ENCODE data around the gene UNC13D. TPM values are rescaled to one million over a fixed set of nuclear protein-coding genes. Genes with fewer than 3 reads are reported as not detected.

The UNC13D gene
- total RNA-seq, 1 experiment from 2014 or later: 12.7 TPM

DNA sequence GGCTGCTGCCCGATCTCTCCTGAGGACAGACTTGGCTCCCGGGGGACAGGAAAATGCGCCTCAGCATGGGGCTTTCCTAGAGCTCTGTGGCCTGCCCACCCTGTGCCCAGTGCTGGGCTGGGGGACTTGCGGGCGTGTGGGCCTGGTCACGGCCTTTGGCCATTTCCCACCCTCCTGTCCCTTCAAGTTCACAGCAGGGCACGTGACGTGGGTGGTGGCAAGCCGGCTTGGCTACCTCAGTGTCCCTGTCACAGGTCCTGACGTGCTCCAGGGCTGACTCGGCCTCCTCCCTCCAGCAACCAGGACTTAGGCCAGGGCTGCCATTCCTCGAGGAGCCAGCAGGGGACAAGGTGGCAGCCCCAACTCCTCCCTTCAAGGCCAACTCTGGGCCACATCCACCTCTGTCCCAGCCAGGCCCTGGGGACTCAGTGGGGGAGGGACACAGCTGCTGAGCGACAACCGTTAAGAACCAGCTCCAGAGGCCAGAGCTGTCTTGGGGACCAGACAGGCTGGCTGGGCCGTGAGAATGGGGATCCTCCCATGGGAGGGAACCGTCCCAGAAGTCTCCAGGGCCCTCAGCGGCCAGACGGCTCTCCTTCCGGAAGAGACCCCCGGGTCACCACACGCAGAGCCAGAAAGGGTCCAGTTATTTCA lies 981 bp upstream of the UNC13D start:
- no peak overlapping the region for H3K4me3 ChIP-seq (ENCODE audit: low read depth in 2 of 2, low read length in 2 of 2)
- DNase-seq (ENCODE audit: low read depth, low spot score): peak; percentile 47
- H3K36me3 ChIP-seq (ENCODE audit: control insufficient read depth, insufficient read depth, low read length): no peaks in the 10 kb centered on the region; the same call in 1 of the 2 replicates
- intact Hi-C loops (cut with micrococcal nuclease; ENCODE audit: unreplicated experiment) (no loop called here), in situ Hi-C loops (cut with HindIII; ENCODE audit: low pct_unique_long_range_greater_than_20kb, low sequenced_read_pairs) (no loop called here)
- no TSS peak for BruUV-seq (replicated peaks)
- TF ChIP-seq POLR2AphosphoS5 (IDR thresholded peaks at IDR 0.05; ENCODE audit: low read depth, low read length) (0 out of 2 replicates have a peak, but pooled peaks have one; percentile 56), SIN3A (IDR thresholded peaks at IDR 0.05; ENCODE audit: borderline replicate concordance, insufficient read depth, low read depth, low read length) (no peak)
- TF ChIP-seq, protein P1, sequence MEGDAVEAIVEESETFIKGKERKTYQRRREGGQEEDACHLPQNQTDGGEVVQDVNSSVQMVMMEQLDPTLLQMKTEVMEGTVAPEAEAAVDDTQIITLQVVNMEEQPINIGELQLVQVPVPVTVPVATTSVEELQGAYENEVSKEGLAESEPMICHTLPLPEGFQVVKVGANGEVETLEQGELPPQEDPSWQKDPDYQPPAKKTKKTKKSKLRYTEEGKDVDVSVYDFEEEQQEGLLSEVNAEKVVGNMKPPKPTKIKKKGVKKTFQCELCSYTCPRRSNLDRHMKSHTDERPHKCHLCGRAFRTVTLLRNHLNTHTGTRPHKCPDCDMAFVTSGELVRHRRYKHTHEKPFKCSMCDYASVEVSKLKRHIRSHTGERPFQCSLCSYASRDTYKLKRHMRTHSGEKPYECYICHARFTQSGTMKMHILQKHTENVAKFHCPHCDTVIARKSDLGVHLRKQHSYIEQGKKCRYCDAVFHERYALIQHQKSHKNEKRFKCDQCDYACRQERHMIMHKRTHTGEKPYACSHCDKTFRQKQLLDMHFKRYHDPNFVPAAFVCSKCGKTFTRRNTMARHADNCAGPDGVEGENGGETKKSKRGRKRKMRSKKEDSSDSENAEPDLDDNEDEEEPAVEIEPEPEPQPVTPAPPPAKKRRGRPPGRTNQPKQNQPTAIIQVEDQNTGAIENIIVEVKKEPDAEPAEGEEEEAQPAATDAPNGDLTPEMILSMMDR (IDR thresholded peaks at IDR 0.05): peak; percentile 87
- TF ChIP-seq, protein P2, sequence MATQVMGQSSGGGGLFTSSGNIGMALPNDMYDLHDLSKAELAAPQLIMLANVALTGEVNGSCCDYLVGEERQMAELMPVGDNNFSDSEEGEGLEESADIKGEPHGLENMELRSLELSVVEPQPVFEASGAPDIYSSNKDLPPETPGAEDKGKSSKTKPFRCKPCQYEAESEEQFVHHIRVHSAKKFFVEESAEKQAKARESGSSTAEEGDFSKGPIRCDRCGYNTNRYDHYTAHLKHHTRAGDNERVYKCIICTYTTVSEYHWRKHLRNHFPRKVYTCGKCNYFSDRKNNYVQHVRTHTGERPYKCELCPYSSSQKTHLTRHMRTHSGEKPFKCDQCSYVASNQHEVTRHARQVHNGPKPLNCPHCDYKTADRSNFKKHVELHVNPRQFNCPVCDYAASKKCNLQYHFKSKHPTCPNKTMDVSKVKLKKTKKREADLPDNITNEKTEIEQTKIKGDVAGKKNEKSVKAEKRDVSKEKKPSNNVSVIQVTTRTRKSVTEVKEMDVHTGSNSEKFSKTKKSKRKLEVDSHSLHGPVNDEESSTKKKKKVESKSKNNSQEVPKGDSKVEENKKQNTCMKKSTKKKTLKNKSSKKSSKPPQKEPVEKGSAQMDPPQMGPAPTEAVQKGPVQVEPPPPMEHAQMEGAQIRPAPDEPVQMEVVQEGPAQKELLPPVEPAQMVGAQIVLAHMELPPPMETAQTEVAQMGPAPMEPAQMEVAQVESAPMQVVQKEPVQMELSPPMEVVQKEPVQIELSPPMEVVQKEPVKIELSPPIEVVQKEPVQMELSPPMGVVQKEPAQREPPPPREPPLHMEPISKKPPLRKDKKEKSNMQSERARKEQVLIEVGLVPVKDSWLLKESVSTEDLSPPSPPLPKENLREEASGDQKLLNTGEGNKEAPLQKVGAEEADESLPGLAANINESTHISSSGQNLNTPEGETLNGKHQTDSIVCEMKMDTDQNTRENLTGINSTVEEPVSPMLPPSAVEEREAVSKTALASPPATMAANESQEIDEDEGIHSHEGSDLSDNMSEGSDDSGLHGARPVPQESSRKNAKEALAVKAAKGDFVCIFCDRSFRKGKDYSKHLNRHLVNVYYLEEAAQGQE (IDR thresholded peaks at IDR 0.05; ENCODE audit: insufficient read depth in 1 of 2, low read depth in 2 of 2, low read length in 1 of 2): peak in 1 of 2 experiments; percentile 63; a peak in 2 of 4 replicates
- ATAC-seq: peak; percentile 89
- ChIA-PET POLR2A (no interaction called here), CTCF (interaction anchor here (0.5 to 2.4 kb wide), 6 partner anchors 10 to 93 kb away, joined by 3 to 22 read pairs (median 5); partner anchors contain the start of gene WBP2)
- peaks cover 41% of the 10 kb centered on the region for H3K4me1 ChIP-seq (ENCODE audit: control insufficient read depth, insufficient read depth, low read length)
- H3K27me3 ChIP-seq (ENCODE audit: control insufficient read depth, insufficient read depth, low read length): no peaks in the 10 kb centered on the region
- no peaks in the 10 kb centered on the region for H3K9me3 ChIP-seq (ENCODE audit: control insufficient read depth, insufficient read depth, low read depth, low read length)
- peak overlapping the region; percentile 84 for H3K27ac ChIP-seq (ENCODE audit: low read length)

DNA sequence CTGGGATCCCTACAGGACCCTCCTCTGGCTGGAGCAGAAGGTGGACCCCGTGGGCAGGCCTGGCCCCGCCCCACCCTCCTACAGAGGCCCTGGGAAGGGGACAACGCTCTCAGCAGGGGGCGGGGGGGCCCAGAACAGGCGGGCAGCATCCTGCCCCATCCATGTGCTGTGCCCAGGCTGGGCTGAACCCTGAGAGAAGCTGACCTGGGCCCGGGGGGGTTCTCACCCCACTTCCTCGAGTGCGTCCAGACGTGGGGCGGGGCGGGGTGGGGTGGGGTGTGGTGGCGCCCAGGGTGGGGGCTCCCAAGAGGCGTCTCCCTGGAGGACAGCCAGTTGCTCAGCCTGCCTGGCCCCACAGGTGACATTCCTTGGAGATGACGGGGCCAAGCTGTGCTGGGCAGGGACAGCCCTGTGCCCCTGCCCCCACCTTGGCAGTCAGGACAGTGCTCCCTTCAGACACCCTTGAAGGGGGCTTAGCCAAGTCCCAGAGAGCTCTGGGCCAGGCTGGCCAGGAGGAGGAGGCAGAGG lies 390 bp upstream of the UNC13D start:
- Histone ChIP-seq H3K4me3 (ENCODE audit: low read depth in 2 of 2, low read length in 2 of 2) (no peak overlapping the region), H3K27ac (ENCODE audit: low read length) (peak overlapping the region; percentile 84), H3K27me3 (ENCODE audit: control insufficient read depth, insufficient read depth, low read length) (no peaks in the 10 kb centered on the region), H3K4me1 (ENCODE audit: control insufficient read depth, insufficient read depth, low read length) (peaks cover 41% of the 10 kb centered on the region), H3K36me3 (ENCODE audit: control insufficient read depth, insufficient read depth, low read length) (no peaks in the 10 kb centered on the region; the same call in 1 of the 2 replicates), H3K9me3 (ENCODE audit: control insufficient read depth, insufficient read depth, low read depth, low read length) (no peaks in the 10 kb centered on the region)
- no peak for DNase-seq (ENCODE audit: low read depth, low spot score)
- CTCF ChIA-PET: interaction anchor here (0.5 to 2.4 kb wide), 3 partner anchors 11 to 94 kb away, joined by 5 to 22 read pairs (median 6); partner anchors contain the start of gene WBP2
- POLR2A ChIA-PET: interaction anchor here (0.6 kb wide), 2 partner anchors 13 to 30 kb away, joined by 4 to 6 read pairs; no protein-coding TSS in a partner anchor
- BruUV-seq (replicated peaks): no TSS peak
- in situ Hi-C loops (cut with HindIII; ENCODE audit: low pct_unique_long_range_greater_than_20kb, low sequenced_read_pairs): no loop called here
- intact Hi-C loops (cut with micrococcal nuclease; ENCODE audit: unreplicated experiment): no loop called here
- TF ChIP-seq SIN3A (IDR thresholded peaks at IDR 0.05; ENCODE audit: borderline replicate concordance, insufficient read depth, low read depth, low read length) (no peak), TCF7L2 (IDR thresholded peaks at IDR 0.05; ENCODE audit: low read depth, low read length) (no peak), POLR2AphosphoS5 (IDR thresholded peaks at IDR 0.05; ENCODE audit: low read depth, low read length) (no peak)
- TF ChIP-seq, protein P1 (IDR thresholded peaks at IDR 0.05): no peak
- TF ChIP-seq, protein P2 (IDR thresholded peaks at IDR 0.05; ENCODE audit: insufficient read depth in 1 of 2, low read depth in 2 of 2, low read length in 1 of 2): no peak
- peak; percentile 77 for ATAC-seq
